Upper lobe of left lung (tissue), 4 donors: ENCODE data around the gene SLC4A8.

ENCODE experiments used
- POLR2A ChIP-seq, 4 donors: fragments of 450-650 bp; IDR thresholded peaks; one replicate each; pipeline ENCODE4 v1.5.1; 2016 to 2017; ENCODE audit warnings: antibody characterized with exemption in 4 of 4, mild to moderate bottlenecking in 2 of 4
- POLR2AphosphoS5 ChIP-seq, 2 donors: sonication (generic); formaldehyde crosslinking; IDR thresholded peaks; one replicate each; pipeline ENCODE4 v1.5.1; 2017; ENCODE audit warnings: antibody characterized with exemption in 2 of 2
- TF ChIP-seq, protein P1 (sequence below), 6 experiments: fragments of 450-650 bp in 4 of 6; fragments of 200-600 bp in 2 of 6; sonication (generic) in 2 of 6; IDR thresholded peaks; one replicate each; pipeline ENCODE4 v1.5.1; 2016 to 2019; ENCODE audit warnings: antibody characterized with exemption in 6 of 6

GRCh38 chr12:51450333-51450732, 25.7 kb downstream of the SLC4A8 start:
- TF ChIP-seq, protein P1, sequence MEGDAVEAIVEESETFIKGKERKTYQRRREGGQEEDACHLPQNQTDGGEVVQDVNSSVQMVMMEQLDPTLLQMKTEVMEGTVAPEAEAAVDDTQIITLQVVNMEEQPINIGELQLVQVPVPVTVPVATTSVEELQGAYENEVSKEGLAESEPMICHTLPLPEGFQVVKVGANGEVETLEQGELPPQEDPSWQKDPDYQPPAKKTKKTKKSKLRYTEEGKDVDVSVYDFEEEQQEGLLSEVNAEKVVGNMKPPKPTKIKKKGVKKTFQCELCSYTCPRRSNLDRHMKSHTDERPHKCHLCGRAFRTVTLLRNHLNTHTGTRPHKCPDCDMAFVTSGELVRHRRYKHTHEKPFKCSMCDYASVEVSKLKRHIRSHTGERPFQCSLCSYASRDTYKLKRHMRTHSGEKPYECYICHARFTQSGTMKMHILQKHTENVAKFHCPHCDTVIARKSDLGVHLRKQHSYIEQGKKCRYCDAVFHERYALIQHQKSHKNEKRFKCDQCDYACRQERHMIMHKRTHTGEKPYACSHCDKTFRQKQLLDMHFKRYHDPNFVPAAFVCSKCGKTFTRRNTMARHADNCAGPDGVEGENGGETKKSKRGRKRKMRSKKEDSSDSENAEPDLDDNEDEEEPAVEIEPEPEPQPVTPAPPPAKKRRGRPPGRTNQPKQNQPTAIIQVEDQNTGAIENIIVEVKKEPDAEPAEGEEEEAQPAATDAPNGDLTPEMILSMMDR (IDR thresholded peaks at IDR 0.05) = no peak
- TF ChIP-seq POLR2AphosphoS5 (IDR thresholded peaks at IDR 0.05) (no peak), POLR2A (IDR thresholded peaks at IDR 0.05) (no peak)
